OCI-M1 (cell line): ENCODE measurements around the gene OARD1.
"Not testable (repeated sequence)": the region's sequence is repeated elsewhere in the genome, so short reads cannot be mapped to it uniquely, and the experiment has no call there.

Experiments used
- DNase-seq: peaks from one replicate; lab custom pipeline; 2025; lab: John Stamatoyannopoulos, UW

Gene OARD1

GRCh38 chr6:41071923-41072835, at the start of gene OARD1:
TSS of gene OARD1 (minus strand) at chr6:41072356. CDS start at chr6:41071634, 722 bp downstream.
- DNase-seq: peak; percentile 100

- no peak for DNase-seq
Measured at GRCh38 chr6:41120058-41120457, 47.9 kb upstream of the OARD1 start.

- no peak for DNase-seq
Measured at GRCh38 chr6:41119508-41119907, 47.4 kb upstream of the OARD1 start.

GRCh38 chr6:41115027-41115426, 42.9 kb upstream of the OARD1 start:
- not testable (repeated sequence) for DNase-seq

GRCh38 chr6:41111017-41111416, 38.9 kb upstream of the OARD1 start:
- no peak for DNase-seq

GRCh38 chr6:41103847-41104246, 31.7 kb upstream of the OARD1 start:
- no peak for DNase-seq

GRCh38 chr6:41100871-41101287, 28.7 kb upstream of the OARD1 start:
- DNase-seq: no peak

GRCh38 chr6:41098366-41098765, 26.2 kb upstream of the OARD1 start:
- DNase-seq: no peak

GRCh38 chr6:41097467-41098090, 25.4 kb upstream of the OARD1 start:
- no peak for DNase-seq

- DNase-seq: no peak
Measured at GRCh38 chr6:41093729-41094128, 21.6 kb upstream of the OARD1 start.

- peak; percentile 58 for DNase-seq
Measured at GRCh38 chr6:41092421-41093140, 20.4 kb upstream of the OARD1 start.

- no peak for DNase-seq
Measured at GRCh38 chr6:41090841-41091761, 18.9 kb upstream of the OARD1 start.

GRCh38 chr6:41088451-41088850, 16.3 kb upstream of the OARD1 start:
- no peak for DNase-seq

GRCh38 chr6:41085182-41085581, 13.0 kb upstream of the OARD1 start:
- DNase-seq: no peak

- no peak for DNase-seq
Measured at GRCh38 chr6:41083072-41083471, 10.9 kb upstream of the OARD1 start.

GRCh38 chr6:41080621-41081020, 8.5 kb upstream of the OARD1 start:
- no peak for DNase-seq

GRCh38 chr6:41079080-41079479, 6.9 kb upstream of the OARD1 start:
- DNase-seq: no peak

- DNase-seq: no peak
Measured at GRCh38 chr6:41078101-41078500, 5.9 kb upstream of the OARD1 start.

GRCh38 chr6:41077536-41077935, 5.4 kb upstream of the OARD1 start:
- DNase-seq: no peak

- peak; percentile 42 for DNase-seq
Measured at GRCh38 chr6:41075651-41076626, 3.8 kb upstream of the OARD1 start.
